MM.1S (cell line): ENCODE data around the gene RASA4B.
"Not testable (repeated sequence)": the region's sequence is repeated elsewhere in the genome, so short reads cannot be mapped to it uniquely, and the experiment has no call there.

ENCODE experiments used
- DNase-seq: peaks from one replicate; pipeline ENCODE4 v3.0.0-alpha.2; 2015
- H2AFZ ChIP-seq: fragments of 300-600 bp; sonication (generic); 2 replicates; pipeline ENCODE4 v1.6.0; 2016; ENCODE audit warnings: antibody characterized with exemption, low read length
- H3F3A ChIP-seq: fragments of 300-600 bp; sonication (generic); 2 replicates; pipeline ENCODE4 v1.6.1; 2016; ENCODE audit warnings: mild to moderate bottlenecking, antibody characterized with exemption, low read length, moderate library complexity, mixed read lengths; ENCODE audit not compliant: insufficient read depth
- H3K27ac ChIP-seq: fragments of 300-600 bp; sonication (generic); 2 replicates; pipeline ENCODE4 v1.5.1; 2016; ENCODE audit warnings: mild to moderate bottlenecking, low read length
- H3K27me3 ChIP-seq: fragments of 300-600 bp; sonication (generic); replicated peaks from 2 replicates; pipeline ENCODE4 v1.6.0; 2016; ENCODE audit warnings: low read length; ENCODE audit not compliant: insufficient read depth
- H3K36me3 ChIP-seq: fragments of 300-600 bp; sonication (generic); replicated peaks from 2 replicates; pipeline ENCODE4 v1.6.1; 2016; ENCODE audit warnings: mild to moderate bottlenecking, low read length, mixed read lengths; ENCODE audit not compliant: insufficient read depth
- H3K4me1 ChIP-seq: fragments of 300-600 bp; sonication (generic); 2 replicates; pipeline ENCODE4 v1.6.1; 2016; ENCODE audit warnings: low read length, mixed read lengths
- H3K4me2 ChIP-seq: fragments of 300-600 bp; sonication (generic); 2 replicates; pipeline ENCODE4 v1.6.0; 2016; ENCODE audit warnings: low read depth, low read length
- H3K4me3 ChIP-seq: fragments of 300-600 bp; sonication (generic); 2 replicates; pipeline ENCODE4 v1.5.1; 2016; ENCODE audit warnings: low read length, mixed read lengths
- H3K79me2 ChIP-seq: fragments of 300-600 bp; sonication (generic); 2 replicates; pipeline ENCODE4 v1.6.1; 2016; ENCODE audit warnings: mixed run types, low read length, mixed read lengths
- H3K9ac ChIP-seq: fragments of 300-600 bp; sonication (generic); 2 replicates; pipeline ENCODE4 v1.6.1; 2016; ENCODE audit warnings: low read length, mixed read lengths
- H3K9me2 ChIP-seq: fragments of 300-600 bp; sonication (generic); replicated peaks from 2 replicates; pipeline ENCODE4 v1.6.1; 2016; ENCODE audit warnings: mild to moderate bottlenecking, low read length, mixed read lengths; ENCODE audit not compliant: insufficient read depth
- H3K9me3 ChIP-seq: fragments of 300-600 bp; sonication (generic); replicated peaks from 2 replicates; pipeline ENCODE4 v1.6.1; 2016; ENCODE audit warnings: mild to moderate bottlenecking, low read length, mixed read lengths; ENCODE audit not compliant: insufficient read depth
- H4K20me1 ChIP-seq: fragments of 300-600 bp; sonication (generic); 2 replicates; pipeline ENCODE4 v1.6.1; 2016; ENCODE audit warnings: mild to moderate bottlenecking, low read length, moderate library complexity, mixed read lengths; ENCODE audit not compliant: insufficient read depth

The RASA4B gene

DNA sequence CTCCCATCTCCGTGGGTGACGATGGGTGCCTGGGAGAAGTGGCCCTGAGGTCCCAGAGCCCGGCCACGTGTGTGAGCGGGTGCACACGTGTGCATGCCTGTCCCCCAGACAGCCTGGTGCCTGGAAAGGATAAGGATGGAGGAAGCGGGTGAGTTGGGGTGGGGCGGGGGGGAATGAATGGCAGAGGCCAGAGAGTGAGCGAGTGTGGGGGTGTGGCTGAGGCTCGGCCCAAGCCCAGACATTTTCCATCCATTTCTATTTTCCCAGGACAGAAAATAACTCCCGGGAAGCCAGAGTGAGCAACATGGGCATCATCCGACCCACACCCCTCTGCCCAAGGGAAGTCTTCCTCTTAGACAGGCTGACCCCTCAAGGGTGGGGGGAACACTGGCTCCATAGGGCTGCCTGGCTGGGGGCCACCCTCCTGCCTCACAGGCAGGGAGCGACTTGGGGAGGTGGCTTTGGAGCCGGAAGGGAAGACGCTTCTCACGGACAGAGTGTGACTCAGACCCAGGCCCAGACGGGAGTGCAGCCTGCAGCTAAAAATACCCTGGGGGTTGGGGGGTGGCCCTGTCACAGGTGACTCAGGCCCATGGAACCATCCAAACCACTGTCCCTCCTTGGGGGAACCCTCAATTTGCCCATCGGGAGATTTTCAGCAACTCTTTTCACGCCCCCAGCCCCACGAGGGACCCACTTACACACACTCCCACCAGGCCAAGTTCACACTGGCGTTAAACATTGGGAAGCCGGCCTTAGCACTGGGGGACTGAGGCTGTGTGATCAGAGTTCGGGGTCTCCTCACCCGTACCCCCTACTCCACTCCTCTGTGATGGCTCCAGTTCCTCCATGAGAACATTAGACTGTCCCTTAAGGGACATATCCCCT lies 12.0 kb downstream of the RASA4B start:
- not testable (repeated sequence) for H3K9ac ChIP-seq, H3K27me3 ChIP-seq, DNase-seq, H3K36me3 ChIP-seq, H2AFZ ChIP-seq, H3F3A ChIP-seq, H3K4me2 ChIP-seq, H3K4me1 ChIP-seq, H4K20me1 ChIP-seq, H3K9me3 ChIP-seq, H3K79me2 ChIP-seq, H3K27ac ChIP-seq, H3K9me2 ChIP-seq, H3K4me3 ChIP-seq

DNA sequence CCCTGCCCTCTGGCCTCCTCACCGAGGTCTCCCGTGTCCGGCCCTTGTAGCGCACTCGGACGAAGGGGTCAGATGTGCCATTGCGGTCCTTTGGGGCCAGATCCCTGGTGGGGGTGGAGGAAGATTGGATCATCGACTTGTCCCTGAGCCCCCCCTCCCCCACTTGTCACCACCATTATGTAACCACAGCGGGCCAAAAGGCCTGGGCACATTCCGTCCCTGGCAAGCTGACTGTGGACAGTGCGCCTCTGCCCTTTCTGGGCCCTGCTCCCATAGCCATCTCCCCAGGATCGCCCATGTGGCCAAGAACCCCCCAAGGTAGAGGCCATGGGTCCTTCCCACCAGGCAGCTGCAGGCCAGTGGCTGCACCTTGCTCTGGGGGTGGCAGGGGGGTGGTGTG lies 14.4 kb downstream of the RASA4B start:
- H2AFZ ChIP-seq, H3F3A ChIP-seq, H3K9me3 ChIP-seq, H3K4me2 ChIP-seq, H3K27ac ChIP-seq, H4K20me1 ChIP-seq, H3K36me3 ChIP-seq, H3K9ac ChIP-seq, H3K4me3 ChIP-seq, DNase-seq, H3K79me2 ChIP-seq, H3K27me3 ChIP-seq, H3K9me2 ChIP-seq, H3K4me1 ChIP-seq: not testable (repeated sequence)

DNA sequence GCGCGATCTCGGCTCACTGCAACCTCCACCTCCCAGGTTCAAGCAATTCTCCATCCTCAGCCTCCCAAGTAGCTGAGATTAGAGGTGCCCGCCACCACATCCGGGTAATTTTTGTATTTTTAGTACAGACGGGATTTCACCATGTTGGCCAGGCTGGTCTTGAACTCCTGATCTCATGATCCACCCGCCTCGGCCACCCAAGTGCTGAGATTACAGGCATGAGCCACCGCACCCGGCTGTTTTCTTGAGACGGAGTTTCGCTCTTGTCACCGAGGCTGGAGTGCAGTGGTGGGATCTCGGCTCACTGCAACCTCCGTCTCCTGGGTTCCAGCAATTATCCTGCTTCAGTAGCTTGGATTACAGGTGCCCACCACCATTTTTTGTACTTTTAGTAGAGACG lies 19.3 kb downstream of the RASA4B start:
- not testable (repeated sequence) for H4K20me1 ChIP-seq, H3K4me1 ChIP-seq, H3K27ac ChIP-seq, H2AFZ ChIP-seq, H3K9me3 ChIP-seq, H3K36me3 ChIP-seq, H3K9ac ChIP-seq, H3K9me2 ChIP-seq, H3K4me2 ChIP-seq, DNase-seq, H3F3A ChIP-seq, H3K4me3 ChIP-seq, H3K79me2 ChIP-seq, H3K27me3 ChIP-seq

DNA sequence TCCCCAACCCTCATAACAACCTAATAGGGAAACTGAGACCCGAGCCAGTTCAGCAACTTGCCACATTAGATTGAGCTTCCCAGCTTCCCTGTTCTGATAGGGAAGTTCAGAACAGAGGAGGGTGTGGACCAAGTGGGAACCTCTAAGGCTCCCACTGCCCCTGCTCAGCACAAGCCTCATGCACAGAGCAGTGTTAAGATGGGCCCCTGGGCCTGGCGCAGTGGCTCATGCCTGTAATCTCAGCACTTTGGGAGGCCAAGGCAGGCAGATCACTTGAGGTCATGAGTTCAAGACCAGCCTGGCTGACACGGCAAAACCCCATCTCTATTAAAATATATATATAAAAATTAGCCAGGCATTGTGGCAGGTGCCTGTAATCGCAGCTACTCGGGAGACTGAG lies 20.3 kb downstream of the RASA4B start:
- H4K20me1 ChIP-seq, H3F3A ChIP-seq, H3K4me3 ChIP-seq, H2AFZ ChIP-seq, H3K36me3 ChIP-seq, H3K27me3 ChIP-seq, H3K4me1 ChIP-seq, H3K4me2 ChIP-seq, H3K9me2 ChIP-seq, H3K9ac ChIP-seq, DNase-seq, H3K9me3 ChIP-seq, H3K27ac ChIP-seq, H3K79me2 ChIP-seq: not testable (repeated sequence)

DNA sequence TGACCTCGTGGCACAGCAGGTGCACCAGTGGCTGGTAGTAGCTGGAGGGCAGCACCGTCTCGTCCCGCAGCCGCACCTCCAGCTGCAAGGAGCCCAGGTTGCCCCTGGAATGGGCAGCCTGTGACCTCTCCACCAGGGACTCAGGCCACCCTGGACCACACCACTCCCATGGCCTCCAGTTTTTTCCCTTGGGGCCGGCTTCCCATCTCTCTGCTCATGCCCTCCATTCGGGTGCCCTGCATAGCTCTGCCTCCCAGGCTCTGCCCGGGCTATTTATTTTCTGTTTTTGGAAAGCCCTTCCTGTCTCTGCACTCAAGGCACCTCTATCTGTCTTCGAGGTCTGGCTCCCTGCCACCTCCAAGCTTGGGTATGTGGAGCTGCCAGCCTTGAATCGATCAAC lies 20.7 kb downstream of the RASA4B start:
- DNase-seq, H3K9me3 ChIP-seq: not testable (repeated sequence)

DNA sequence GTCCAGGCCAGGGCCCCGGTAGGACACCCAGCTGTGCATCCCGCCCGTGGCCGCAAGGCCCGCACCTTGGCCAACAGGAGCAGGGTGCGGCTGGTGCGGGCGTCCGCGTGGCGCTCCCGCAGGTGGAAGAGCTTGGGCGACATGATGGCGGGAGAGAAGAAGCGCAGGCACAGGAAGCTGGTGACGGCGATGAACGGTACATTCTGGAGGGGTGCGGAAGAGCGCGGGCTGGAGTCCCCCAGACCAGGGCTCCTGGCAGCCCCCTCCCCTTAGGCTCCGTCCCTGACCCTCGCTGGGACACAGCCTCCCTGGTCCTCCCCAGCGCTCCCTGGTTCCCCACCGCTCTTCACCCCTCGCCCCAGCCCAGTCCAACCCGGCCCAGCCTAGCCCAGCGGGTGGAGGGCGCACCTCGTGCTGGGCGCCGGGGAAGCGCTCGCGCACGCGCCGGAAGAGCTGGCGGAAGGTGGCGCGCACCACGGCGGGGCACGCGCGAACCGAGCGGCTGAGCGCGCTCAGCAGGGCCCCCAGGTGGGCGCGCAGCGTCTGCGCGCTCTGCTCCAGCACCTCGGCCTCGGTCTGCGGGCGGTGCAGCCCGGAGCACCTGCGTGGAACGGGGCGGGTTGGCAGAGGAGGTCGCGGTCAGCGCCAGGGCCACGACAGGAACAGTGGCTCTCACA lies 23.0 kb downstream of the RASA4B start:
- not testable (repeated sequence) for H3K9me2 ChIP-seq, H3K79me2 ChIP-seq, H3K36me3 ChIP-seq, H2AFZ ChIP-seq, H3K9me3 ChIP-seq, DNase-seq, H3K4me2 ChIP-seq, H4K20me1 ChIP-seq, H3K4me3 ChIP-seq, H3K4me1 ChIP-seq, H3K27me3 ChIP-seq, H3K27ac ChIP-seq, H3K9ac ChIP-seq, H3F3A ChIP-seq

More for the DNA sequence above, 20.7 kb downstream of the RASA4B start:
- H3K27me3 ChIP-seq, H2AFZ ChIP-seq, H3F3A ChIP-seq, H3K27ac ChIP-seq, H3K9ac ChIP-seq, H3K4me1 ChIP-seq, H4K20me1 ChIP-seq, H3K9me2 ChIP-seq, H3K79me2 ChIP-seq, H3K4me2 ChIP-seq, H3K4me3 ChIP-seq, H3K36me3 ChIP-seq: not testable (repeated sequence)

DNA sequence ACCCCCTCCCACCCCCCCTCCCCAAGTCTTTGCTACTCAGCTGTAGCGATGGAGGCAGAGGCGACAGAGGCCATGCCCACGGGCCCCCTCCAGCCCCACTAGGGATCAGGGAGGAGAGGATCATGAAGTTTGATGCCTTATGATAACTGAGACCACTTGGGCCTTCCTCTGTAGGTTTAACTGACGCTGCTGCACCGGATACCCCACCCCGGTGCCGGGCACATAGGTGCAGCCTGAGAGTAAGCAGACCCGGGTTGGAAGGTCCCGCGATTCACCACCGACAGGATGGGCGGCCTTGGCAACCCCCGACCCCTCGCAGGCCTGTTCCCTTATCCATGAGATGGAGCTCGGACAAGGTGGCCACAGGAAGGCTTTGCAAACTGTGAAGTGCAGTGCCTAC lies 23.6 kb downstream of the RASA4B start:
- H3K9me3 ChIP-seq, H3F3A ChIP-seq, H3K9me2 ChIP-seq, H3K4me3 ChIP-seq, H3K4me2 ChIP-seq, H2AFZ ChIP-seq, H3K9ac ChIP-seq, H3K4me1 ChIP-seq, H4K20me1 ChIP-seq, H3K79me2 ChIP-seq, DNase-seq, H3K27me3 ChIP-seq, H3K27ac ChIP-seq, H3K36me3 ChIP-seq: not testable (repeated sequence)
